Activated T-cell treated with anti-CD3 and anti-CD28 coated beads, Interleukin-2, amount 50 U/mL, for 48 hours (primary cell): ENCODE measurements around the gene RAB20.
"Not testable (repeated sequence)": the region's sequence is repeated elsewhere in the genome, so short reads cannot be mapped to it uniquely, and the experiment has no call there.

Source experiments
- DNase-seq, 2 experiments: peaks; one replicate each; pipeline ENCODE4 v3.0.0-alpha.2; 2020

Gene RAB20

DNA sequence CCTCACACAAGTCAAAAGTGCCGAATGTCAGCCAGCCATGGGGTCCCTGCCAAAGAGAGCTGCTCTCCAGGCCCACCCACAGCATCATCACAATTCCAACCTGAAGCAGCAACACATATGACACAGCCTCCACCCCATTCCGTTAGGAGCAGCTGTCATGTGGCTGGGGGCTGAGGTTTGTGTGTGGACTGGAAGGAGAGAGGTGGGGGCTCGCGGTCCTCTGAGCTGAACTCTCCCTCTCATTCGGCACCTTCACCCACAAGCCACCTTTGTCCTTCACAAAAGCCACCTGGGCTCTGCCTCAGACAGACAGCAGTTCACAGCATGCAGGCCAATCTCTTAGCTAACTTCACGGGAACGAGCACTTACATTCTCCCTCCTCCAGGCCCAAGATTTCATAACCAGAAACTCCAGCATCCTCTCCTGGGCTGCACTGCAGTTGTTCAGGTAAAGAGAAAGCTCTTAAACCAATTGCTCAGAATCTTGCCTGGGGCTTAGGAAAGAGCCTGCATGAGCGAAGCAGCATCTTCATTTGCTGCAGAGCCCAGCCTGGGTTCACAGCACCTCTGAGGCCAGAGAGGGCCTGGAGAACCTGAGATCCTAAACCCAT, 7.2 kb downstream of the RAB20 start:
- no peak for DNase-seq

DNA sequence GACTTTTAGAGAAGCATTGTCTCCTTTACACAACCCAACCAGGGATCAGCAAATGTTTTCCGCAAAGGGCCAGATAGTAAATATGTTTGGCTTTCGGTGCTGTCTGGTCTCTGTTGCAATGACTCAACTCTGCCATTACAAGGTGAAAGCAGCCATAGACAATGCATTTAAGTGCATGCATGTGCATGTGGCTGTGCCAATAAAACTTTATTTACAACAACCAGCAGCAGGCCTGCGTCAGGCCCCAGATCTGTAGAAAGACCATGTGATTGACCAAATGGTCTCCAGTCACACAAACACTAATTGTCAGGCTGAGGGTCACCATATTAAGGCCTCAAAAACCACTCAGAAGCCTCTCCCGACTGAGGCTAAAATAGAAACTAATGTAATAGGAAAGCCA, 8.1 kb downstream of the RAB20 start:
- DNase-seq = no peak

DNA sequence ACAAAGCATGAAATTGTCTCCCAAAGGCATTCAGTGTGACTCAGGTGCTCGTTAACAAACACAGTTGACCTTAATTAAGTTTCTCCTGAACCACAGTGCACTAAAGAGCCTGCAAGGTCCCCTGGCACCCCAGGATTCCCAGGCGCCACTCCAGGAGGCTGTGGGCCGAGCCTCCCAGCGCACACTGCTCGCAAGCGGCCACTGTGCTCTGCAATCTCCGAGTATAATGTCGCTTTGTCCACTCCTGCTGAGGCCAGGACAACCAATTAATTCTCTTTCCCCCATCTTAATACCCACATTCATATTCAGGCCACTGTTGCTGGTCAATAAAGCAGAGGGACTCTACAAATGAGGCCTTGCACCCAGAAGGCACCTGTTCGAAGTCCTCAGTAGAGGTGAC, 8.8 kb downstream of the RAB20 start:
- DNase-seq = no peak

- DNase-seq = no peak
Observed at GRCh38 chr13:110551284-110551683, 10.2 kb downstream of the RAB20 start.

- no peak for DNase-seq
Observed at GRCh38 chr13:110549795-110550160, 11.7 kb downstream of the RAB20 start.

DNA sequence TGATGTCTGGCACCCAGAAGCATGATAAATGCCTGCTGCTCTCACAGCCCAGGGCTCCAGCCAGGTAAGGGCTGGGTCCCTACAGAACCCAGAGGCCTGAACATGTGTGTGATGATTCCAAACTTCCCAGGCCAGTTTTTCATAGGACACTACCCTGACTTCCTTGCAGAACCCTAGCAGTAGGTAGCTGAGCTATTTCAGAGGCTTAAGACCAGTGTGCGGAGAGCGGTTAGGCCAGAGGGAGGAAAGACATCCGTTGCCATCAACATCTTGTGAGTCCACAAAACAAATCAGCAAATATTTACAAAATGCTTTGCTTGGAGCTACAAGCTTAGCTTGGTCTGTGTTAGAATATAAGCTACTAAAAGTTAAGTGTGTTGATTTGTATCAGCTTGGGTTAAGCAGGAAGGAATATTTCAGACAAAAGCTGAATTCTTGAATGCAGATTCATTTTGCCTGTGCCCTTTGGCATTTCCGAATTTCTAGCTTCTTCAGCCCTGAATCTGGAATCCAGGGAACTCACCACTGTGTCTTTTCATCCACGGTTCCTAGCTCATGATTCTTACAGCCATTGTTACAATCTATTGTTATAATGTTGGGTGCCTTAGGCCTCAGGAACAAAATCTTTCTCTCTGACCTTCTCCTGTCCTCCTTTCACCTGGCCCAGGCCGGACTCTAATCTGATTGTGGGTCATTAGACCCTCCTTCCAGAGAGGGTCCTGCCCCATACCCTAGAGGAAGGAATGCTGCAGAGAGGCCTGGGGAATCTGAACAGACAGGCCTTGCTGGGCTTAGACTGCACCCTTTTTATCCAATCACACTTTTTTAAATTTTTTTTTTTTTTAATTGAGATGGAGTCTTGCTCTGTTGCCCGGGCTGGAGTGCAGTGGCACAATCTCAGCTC, 12.4 kb downstream of the RAB20 start:
- no peak for DNase-seq

- DNase-seq = no peak
Observed at GRCh38 chr13:110546926-110547325, 14.6 kb downstream of the RAB20 start.

- DNase-seq = no peak
Observed at GRCh38 chr13:110546378-110546777, 15.1 kb downstream of the RAB20 start.

DNA sequence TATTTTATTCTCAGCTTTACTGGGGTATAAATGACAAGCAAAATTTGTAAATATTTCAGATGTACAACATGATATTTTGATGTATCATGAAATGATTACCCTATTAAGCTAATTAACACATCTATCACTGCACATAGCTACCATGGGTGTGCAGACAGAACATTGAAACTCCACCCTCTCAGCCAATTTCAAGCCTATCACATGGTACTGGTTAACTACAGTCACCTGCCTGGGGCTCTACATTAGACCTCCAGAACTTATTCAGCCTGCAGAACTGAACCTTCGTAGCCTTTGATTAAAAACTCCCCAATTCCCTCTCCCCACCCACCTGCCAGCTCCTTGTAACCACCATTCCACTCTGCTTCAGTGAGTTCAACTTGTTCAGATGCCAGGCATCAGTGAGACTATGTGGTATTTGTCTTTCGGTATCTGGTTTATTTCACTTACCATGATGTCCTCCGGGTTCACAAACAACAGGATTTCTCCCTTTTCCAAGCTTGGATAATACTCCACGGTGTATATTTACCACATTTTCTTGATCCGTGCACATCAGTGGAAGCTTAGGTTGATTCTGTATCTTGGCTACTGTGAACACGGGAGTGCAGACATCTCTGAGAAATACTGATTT, 19.2 kb downstream of the RAB20 start:
- no peak for DNase-seq

DNA sequence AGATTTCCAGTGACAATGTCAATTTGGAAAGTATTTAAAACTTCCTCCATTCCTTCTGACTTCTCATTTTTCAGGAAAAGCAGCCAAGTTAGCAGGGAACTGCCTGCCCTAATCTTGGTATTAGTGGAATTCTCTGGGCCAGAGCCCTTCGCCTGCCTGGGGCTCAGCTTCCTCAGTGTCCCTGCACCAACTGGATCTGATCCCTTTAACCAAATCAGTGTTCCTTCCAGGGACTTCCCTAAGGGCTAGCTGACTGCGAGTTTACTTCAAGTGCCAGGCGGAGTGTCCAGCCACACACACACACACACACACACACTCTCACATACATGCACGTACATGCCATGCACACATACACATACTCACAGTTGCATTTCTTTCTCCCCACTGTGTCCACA, 20.0 kb downstream of the RAB20 start:
- DNase-seq = no peak

DNA sequence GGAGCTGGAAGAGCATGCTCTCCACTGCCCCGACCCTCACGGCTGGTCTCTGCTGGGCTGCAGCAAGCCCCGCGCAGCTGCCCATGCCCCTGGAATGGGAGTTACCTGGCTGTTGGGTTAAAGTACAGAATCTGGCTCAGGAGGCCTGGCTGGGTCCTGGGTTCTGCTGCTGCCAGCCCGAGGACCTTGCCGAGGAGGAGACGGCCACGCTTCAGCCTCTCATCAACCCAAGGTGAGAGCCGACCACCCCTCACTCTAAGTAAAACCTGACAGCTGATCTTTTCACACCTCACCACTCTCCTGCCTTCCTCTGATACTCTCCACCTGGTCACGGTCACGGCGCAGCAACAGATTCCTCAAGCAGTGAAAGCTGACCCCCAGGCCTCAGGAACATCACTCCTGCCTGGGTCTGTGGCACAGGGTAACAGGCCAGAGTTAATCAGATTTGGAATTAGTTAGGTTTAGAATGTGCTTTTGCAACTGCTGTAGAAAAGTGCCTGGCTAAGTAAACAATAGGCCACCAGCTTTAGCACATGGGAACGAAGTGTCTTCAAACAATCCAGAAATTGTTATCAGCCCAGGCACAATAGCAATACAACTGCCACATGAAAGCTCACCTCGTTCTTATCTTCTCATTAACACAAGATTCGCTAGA, 20.5 kb downstream of the RAB20 start:
- no peak for DNase-seq

- no peak for DNase-seq
Observed at GRCh38 chr13:110539894-110540293, 21.6 kb downstream of the RAB20 start.

GRCh38 chr13:110538632-110539031, 22.9 kb downstream of the RAB20 start:
- DNase-seq = no peak

GRCh38 chr13:110536006-110536693, 25.4 kb downstream of the RAB20 start:
- no peak for DNase-seq

GRCh38 chr13:110535526-110535925, 26.0 kb downstream of the RAB20 start:
- no peak for DNase-seq

- no peak for DNase-seq
Observed at GRCh38 chr13:110533771-110534670, 27.5 kb downstream of the RAB20 start.

GRCh38 chr13:110532258-110532657, 29.3 kb downstream of the RAB20 start:
- not testable (repeated sequence) for DNase-seq

DNA sequence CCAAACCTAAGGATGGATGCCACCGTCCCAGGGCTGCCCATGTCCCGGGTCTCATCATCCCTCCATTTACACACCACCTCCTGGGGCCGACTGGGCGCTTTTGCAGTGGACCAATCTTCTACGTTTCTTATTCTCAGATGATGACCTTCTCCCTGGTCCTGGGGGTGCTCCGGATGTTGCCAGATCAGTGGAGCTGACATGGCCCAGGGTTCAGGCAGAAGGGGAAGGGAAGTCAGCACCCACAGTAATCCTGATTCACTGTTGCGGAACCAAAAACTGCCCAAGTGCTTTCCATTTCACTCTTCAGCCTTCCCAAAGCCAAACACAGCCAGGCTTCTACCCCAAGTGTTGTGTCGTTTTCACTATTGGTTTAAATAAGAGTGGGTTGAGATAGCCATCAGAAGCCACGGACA, 29.8 kb downstream of the RAB20 start:
- no peak for DNase-seq

DNA sequence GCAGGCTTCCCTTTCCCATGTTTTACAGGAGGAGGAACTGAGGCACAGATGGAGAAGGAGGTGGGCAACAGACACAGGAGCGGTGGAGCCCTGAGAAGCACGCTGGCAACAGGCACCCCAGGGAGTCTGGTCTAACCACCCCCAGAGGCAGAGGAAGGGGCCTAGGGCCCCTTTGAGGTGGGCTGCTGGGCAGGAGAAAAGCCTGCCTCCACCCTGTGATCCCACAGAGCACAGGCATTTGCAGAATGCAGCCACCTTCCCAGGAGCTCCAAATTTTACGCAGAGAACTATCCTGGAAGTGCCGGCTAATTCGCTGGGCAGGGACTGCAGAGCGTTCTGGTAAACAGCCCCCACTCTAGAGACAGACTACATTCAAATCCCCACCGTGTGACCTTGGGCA, 30.4 kb downstream of the RAB20 start:
- DNase-seq = no peak

GRCh38 chr13:110529522-110530311, 31.8 kb downstream of the RAB20 start:
- DNase-seq = no peak

DNA sequence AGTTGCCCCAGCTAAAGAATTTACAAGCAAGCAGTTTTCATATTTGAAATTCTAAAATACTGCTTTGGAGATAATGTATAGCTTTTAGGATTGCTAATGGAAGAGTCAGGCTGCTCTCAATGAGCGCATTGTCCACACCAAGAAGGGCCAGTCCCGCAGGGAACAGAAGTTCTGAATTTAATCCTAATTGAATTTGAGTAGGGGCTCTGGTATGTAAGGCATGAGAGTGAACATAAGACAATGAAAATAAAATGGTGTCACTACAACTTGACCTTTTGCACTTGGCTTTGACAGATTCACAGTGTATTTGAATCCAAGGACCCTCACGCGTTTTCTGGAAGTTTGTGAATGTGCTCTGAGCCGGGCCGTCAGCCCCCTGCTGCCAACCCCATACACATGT, 32.6 kb downstream of the RAB20 start:
- DNase-seq = no peak
